ENCODE data around the gene MTCL1.

The MTCL1 gene

DNA sequence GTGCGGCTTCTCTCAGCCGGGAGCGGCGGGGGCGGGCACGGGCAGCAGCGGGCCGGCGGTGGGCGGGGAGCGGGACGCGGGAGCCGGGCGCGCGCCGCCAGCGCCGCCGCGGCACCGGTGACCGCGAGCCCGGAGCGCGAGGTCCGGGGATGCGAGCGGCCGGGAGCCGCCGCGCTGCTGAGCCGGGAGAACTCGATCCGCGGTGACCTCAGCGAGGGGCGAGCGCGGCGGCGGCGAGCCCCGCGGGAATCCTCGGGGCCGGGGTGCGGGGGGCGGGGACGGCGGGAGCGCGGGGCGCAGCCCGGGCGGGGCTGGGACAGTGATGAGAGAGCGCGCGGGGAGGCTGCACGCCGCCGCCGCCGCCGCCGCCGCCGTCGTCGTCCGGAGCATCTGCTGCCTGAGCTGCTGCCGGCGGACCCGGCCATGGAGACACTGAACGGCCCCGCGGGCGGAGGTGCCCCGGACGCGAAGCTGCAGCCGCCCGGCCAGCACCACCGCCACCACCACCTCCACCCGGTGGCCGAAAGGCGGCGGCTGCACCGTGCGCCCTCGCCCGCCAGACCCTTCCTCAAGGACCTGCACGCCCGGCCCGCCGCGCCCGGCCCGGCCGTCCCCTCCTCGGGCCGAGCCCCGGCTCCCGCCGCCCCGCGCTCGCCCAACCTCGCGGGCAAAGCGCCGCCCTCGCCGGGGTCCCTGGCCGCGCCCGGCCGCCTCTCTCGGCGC lies at the start of gene MTCL1:
Gene MTCL1, plus strand, starts transcription at position 319 of the 723 bp plus-strand sequence. Its CDS starts 105 bp downstream, at position 424.
- DNase-seq = peak; percentile 17

DNA sequence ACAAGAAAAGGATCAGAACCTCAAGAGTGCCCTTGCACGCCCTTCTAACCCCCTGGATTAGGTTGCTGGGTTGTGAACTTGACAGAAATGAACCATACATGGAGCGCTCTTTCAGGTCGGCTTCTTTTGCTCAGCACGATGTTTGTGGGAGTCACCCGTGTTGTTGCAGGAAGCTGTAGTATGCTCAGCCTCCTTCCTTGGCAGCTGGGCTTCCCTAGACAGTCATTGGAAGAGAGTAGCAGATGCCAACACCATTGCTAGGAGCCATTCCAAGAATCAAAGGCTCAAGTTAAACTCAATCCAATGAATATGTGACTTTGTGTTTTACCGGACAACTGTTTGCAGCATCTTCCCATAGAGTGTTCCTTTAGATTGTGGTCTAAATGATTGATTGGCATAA lies 49.1 kb upstream of the MTCL1 start:
- DNase-seq = no peak

GRCh38 chr18:8657050-8657820 lies 48.1 kb upstream of the MTCL1 start:
- no peak for DNase-seq

- no peak for DNase-seq
These were observed 47.4 kb upstream of the MTCL1 start for GRCh38 chr18:8657873-8658470.

- DNase-seq = no peak
These were observed 46.4 kb upstream of the MTCL1 start for GRCh38 chr18:8658858-8659485.

DNA sequence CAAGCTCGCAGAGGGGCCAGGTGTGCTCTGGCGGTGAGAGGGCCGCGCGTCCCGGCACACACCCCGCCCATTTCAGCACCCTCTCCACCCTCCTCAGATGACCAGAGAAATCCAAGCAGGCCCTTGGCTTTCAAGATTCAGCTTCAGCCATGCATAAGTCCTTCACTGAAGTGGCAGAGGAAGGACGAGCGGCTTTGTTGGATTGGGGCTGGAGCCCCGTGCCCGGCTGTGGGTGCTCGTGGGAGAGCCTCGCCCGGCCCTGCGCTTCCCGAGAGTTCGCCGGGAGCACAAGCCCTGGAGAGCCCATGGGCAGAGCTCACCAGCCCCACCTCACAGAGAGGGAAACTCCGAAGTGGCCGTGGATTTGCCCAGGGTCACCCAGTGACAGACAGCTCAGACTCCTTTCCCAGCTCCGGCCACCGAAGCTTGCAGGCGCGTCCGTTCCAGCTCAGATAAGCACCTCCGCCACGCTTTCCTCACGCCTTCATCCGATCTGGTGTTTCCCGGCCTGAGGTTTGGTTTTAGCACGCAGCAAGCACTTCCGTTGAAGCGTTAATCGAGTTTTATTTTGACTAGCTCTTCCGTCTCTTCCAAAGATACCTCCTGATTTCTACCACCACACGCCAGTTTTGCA lies 45.6 kb upstream of the MTCL1 start:
- DNase-seq = no peak

DNA sequence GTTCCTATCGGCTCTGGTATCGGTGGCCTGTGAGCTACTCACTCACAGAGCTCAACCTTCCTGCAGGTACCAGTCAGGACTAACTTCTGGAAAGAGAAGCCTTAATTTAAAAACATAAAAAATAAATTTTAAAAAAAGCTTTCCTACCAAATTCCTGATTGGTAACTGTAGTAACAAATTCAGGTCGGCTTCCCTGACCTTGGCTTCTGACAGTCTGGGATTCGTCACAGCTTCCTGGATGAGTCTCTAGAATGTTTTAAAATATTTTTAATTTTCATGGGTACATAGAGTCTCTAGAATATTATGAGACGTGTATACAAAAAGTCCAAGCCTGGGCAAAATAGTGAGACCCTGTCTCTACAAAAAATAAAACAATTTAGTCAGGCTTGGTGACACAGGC lies 45.0 kb upstream of the MTCL1 start:
- DNase-seq = no peak

- no peak for DNase-seq
These were observed 43.4 kb upstream of the MTCL1 start for GRCh38 chr18:8661754-8662559.

DNA sequence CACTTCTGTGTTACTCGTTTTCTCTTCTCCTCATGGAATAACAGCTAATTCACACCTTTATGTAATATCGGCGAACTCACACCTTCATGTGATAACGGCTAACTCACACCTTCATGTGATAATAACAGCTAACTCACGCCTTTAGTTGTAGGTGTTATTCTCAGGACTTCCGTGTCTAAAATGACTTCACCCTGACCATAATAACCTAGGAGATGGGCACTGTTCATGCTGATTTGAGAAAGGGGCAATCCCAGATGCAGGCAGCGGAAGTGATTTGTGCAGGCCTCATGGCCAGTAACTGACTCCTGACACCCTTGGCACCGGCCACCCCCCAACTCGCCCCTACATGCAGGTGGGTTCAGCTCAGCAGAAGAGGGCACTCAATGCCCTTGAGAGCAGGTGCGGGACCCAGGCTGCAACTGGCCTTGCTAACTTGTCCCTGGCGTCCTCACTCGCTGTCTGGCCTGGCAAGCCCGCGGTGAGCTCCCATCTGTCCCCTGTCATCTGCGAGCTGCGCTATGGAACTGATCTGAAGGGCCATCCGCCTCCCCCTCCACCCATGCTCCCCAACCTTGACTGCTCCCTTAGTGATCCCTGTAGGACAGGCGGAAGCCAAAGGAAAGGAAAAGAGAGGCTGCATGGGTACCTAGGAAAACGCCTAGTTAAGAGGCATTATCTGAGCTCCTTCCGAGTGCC lies 42.6 kb upstream of the MTCL1 start:
- no peak for DNase-seq

GRCh38 chr18:8667846-8668245 lies 37.5 kb upstream of the MTCL1 start:
- no peak for DNase-seq

DNA sequence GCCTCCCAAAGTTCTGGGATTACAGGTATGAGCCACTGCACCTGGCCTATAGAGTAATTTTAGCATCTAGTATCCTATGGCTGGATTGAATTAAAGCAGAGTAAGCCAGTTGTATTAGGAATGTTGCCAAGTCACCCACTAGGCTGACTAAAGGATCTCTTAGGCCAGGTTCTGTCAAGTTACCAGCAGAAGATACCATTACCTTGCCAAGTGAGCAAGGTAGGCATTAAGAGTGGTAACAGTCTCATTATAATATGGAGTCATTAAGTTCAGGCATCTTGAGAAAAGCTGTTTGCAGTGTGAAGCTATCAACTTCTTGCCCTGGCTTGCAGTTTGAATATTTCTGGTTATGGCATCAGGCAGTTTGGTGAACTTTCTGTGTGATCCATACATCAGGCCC lies 37.0 kb upstream of the MTCL1 start:
- DNase-seq = no peak

- DNase-seq = no peak
These were observed 35.8 kb upstream of the MTCL1 start for GRCh38 chr18:8669571-8669970.

DNA sequence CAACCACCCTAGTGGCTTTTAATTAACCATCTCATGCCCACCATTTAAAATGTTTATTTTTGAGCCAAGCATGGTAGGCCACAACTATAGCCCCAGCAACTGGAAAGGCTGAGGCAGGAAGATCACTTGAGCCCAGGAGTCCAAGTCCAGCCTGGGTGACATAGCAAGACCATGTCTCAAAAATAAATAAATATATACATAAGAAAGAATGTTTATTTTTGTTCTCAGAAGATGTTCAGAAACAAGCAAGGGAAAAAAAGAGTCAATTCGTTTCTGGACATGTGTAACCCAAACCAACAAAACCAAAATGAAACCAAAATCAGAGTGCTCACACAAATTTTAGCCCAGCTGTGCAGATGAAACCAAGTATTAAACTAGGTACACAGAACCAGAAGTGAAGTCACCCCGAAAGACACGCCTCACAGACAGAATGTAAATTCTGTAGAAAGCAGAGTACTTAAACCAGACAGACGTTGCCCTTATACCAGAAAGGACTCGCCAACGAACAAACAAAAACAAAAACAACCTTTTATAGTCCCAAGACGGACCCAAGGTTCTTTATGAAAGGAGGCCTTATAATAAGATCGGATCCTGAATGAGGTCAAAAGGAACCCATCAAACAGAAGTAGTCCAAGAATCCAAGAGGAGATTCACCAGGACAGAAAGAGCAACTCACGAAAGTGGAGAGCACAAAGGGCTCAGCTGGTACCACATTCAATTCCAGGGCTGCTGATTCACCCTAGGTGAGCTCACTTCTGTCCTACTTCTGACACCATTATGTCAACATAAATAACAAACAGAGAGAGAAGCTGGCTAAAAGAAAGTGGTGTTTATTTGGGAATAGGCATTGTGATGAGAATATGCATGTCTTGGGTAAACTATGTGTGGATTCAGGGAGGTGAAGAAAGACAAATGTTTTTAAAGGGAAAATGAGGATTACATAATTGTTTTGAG lies 31.8 kb upstream of the MTCL1 start:
- no peak for DNase-seq

- DNase-seq = no peak
These were observed 30.3 kb upstream of the MTCL1 start for GRCh38 chr18:8675057-8675456.

DNA sequence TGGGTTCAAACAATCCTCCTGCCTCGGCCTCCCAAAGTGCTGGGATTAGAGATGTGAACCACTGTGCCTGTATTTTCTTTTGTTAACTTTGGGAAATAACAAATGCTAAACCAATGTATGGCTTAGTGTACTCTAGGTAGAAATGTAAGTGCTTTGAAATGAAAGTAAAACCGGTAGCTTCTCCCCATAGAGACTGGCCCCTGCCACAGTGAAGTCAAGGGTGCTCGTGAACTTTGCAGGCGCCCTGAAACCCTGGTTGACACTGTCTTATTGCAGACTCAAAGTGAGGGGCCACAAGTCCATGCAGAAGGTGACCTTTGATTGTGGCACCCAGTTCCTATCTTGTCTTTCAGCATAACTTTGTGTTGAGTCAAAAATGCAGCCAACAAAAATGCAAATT lies 24.2 kb upstream of the MTCL1 start:
- no peak for DNase-seq

DNA sequence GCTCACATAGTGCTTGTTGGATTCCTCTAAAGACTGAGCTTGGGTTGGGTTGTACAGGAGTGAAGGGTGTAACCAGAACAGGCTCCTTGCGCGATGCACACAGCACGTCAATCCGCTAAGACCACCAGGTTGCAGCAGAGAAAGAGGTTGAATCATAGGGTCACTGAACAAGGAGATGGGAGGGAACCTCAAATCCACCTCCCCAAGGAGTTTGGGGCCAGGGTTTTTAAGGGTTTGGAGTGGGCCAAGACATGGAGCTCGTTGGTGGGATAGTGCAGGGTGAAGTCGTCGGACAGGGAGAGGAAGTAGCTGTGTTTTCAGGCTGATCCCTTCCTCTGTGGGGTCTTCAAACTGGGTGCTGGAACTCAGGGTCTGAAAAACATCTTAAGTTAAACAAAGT lies 20.8 kb upstream of the MTCL1 start:
- no peak for DNase-seq

DNA sequence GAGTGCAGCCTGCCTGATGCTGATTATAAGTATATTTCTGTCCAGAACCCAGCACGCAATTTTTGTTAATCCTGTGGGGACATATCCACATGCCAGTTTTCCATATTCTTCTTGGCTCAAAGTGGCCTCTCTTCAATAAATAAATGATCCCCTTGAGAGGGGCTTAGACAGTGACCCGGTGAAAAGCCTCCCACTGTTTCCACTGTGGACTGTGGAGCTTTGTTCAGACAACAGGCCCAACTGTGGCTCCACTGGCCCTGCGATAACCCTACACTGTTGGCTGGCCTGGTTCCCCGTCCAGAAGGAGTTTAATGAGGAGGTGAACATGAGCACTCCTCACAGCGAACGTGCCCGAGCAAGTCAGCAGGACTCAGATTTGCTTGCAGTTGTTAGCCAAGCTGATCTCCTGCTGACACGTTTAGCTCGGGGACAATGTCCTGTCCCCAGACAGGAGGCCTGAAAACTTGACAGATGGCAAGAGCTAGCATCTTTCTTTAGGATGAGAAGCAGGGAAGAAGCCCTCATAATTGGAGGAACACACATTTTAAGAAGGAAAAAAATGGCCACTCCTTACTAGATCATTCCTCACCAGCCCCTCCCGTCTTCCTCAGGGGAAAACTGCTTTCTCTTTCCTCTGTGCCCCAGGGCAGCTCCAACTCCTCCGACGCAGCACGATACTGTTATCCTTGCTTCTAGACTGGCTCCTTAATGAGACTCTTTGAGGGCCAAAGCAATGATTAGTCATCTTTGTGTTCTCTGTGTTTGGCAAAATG lies 20.0 kb upstream of the MTCL1 start:
- DNase-seq = no peak

DNA sequence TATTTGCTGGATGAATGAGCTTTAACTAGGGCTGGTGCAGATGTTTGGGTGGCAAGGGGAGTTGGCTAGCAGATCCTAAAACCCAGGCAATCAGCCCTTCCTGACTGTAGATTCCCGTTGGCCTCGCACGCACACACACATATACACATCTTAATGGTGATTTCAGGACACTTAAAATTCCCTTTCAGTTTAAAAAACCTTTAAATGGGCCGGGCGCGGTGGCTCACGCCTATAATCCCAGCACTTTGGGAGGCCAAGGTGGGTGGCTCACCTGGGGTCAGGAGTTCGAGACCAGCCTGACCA lies 19.5 kb upstream of the MTCL1 start:
- DNase-seq = no peak

GRCh38 chr18:8686611-8687010 lies 18.7 kb upstream of the MTCL1 start:
- no peak for DNase-seq
